Measurements from ENCODE around the gene CMIP.

The CMIP gene

GRCh38 chr16:81496321-81496720 is 51.7 kb downstream of the CMIP start:
- no peak for DNase-seq

GRCh38 chr16:81496742-81497141 is 52.1 kb downstream of the CMIP start:
- no peak for DNase-seq

GRCh38 chr16:81497690-81498089 is 53.1 kb downstream of the CMIP start:
- DNase-seq = no peak

- DNase-seq = no peak
These were observed 53.7 kb downstream of the CMIP start for GRCh38 chr16:81498351-81498750.

GRCh38 chr16:81499576-81500380 is 55.2 kb downstream of the CMIP start:
- no peak for DNase-seq

- DNase-seq = no peak
These were observed 56.4 kb downstream of the CMIP start for GRCh38 chr16:81500833-81501521.

GRCh38 chr16:81502396-81503070 is 57.9 kb downstream of the CMIP start:
- DNase-seq = no peak

GRCh38 chr16:81505011-81505661 is 60.5 kb downstream of the CMIP start:
- DNase-seq = no peak

- no peak for DNase-seq
These were observed 64.8 kb downstream of the CMIP start for GRCh38 chr16:81509404-81509803.

- DNase-seq = no peak
These were observed 65.4 kb downstream of the CMIP start for GRCh38 chr16:81510016-81510415.

- no peak for DNase-seq
These were observed 66.8 kb downstream of the CMIP start for GRCh38 chr16:81511371-81511770.

GRCh38 chr16:81513204-81514040 is 68.8 kb downstream of the CMIP start:
- DNase-seq = no peak

- DNase-seq = no peak
These were observed 69.5 kb downstream of the CMIP start for GRCh38 chr16:81514041-81514559.

- DNase-seq = no peak
These were observed 70.1 kb downstream of the CMIP start for GRCh38 chr16:81514568-81515258.

GRCh38 chr16:81515281-81515680 is 70.7 kb downstream of the CMIP start:
- DNase-seq = peak; percentile 20

GRCh38 chr16:81515721-81516120 is 71.1 kb downstream of the CMIP start:
- no peak for DNase-seq

GRCh38 chr16:81516478-81517149 is 72.0 kb downstream of the CMIP start:
- DNase-seq = no peak

GRCh38 chr16:81517150-81517499 is 72.5 kb downstream of the CMIP start:
- no peak for DNase-seq

- no peak for DNase-seq
These were observed 73.2 kb downstream of the CMIP start for GRCh38 chr16:81517629-81518438.

GRCh38 chr16:81518439-81518757 is 73.8 kb downstream of the CMIP start:
- DNase-seq = no peak

Measured in NCI-H2029 treated with DMSO at 0.1 percent for 48 hours (cell line).